Mesendoderm (in vitro differentiated cells): ENCODE measurements around the gene SASH1.

Experiments used
- DNase-seq: peaks from one replicate; pipeline ENCODE4 v3.0.0; 2013
- H2AK5ac ChIP-seq: 2 replicates; pipeline ENCODE4 v1.6.1; 2013; ENCODE audit warnings: low read length, inconsistent platforms
- H2BK120ac ChIP-seq: 2 replicates; pipeline ENCODE4 v1.6.1; 2013; ENCODE audit warnings: low read depth, mild to moderate bottlenecking, low read length, moderate library complexity, mixed read lengths
- H2BK15ac ChIP-seq: replicated peaks from 2 replicates; pipeline ENCODE4 v1.6.1; 2013; ENCODE audit warnings: low read depth, mild to moderate bottlenecking, moderate library complexity
- H2BK5ac ChIP-seq: 2 replicates; pipeline ENCODE4 v1.6.1; 2013; ENCODE audit warnings: low read length, inconsistent platforms
- H3K18ac ChIP-seq: 2 replicates; pipeline ENCODE4 v1.6.1; 2013; ENCODE audit warnings: mild to moderate bottlenecking, low read length, mixed read lengths
- H3K23ac ChIP-seq: one replicate; pipeline ENCODE4 v1.6.1; 2013; ENCODE audit warnings: low read length
- H3K27ac ChIP-seq: 2 replicates; pipeline ENCODE4 v1.5.1; 2013; ENCODE audit warnings: low read depth, mild to moderate bottlenecking, inconsistent platforms, low read length, moderate library complexity
- H3K27me3 ChIP-seq: 2 replicates; pipeline ENCODE4 v1.6.1; 2013; ENCODE audit warnings: low read length, control low read depth, mild to moderate bottlenecking, inconsistent platforms; ENCODE audit not compliant: insufficient read depth, poor library complexity
- H3K36me3 ChIP-seq: 2 replicates; pipeline ENCODE4 v1.6.1; 2013; ENCODE audit warnings: low read length, inconsistent platforms; ENCODE audit not compliant: control insufficient read depth, insufficient read depth
- H3K4ac ChIP-seq: one replicate; pipeline ENCODE4 v1.6.1; 2013; ENCODE audit warnings: low read depth, mild to moderate bottlenecking, low read length, moderate library complexity
- H3K4me1 ChIP-seq: 2 replicates; pipeline ENCODE4 v1.6.1; 2013; ENCODE audit warnings: low read depth, low read length, inconsistent platforms; ENCODE audit not compliant: control insufficient read depth
- H3K4me2 ChIP-seq: 2 replicates; pipeline ENCODE4 v1.6.1; 2013; ENCODE audit warnings: low read length
- H3K4me3 ChIP-seq: 2 replicates; pipeline ENCODE4 v1.5.1; 2013; ENCODE audit warnings: mild to moderate bottlenecking, low read length
- H3K56ac ChIP-seq: one replicate; pipeline ENCODE4 v1.6.1; 2013; ENCODE audit warnings: low read length
- H3K79me1 ChIP-seq: 2 replicates; pipeline ENCODE4 v1.6.1; 2013; ENCODE audit warnings: low read length, inconsistent platforms
- H3K79me2 ChIP-seq: 2 replicates; pipeline ENCODE4 v1.6.1; 2013; ENCODE audit warnings: mild to moderate bottlenecking, low read length; ENCODE audit not compliant: control insufficient read depth, insufficient read depth
- H3K9ac ChIP-seq: 2 replicates; pipeline ENCODE4 v1.6.1; 2013; ENCODE audit warnings: low read length, inconsistent platforms
- H4K5ac ChIP-seq: one replicate; pipeline ENCODE4 v1.6.1; 2013; ENCODE audit warnings: low read length
- H4K8ac ChIP-seq: one replicate; pipeline ENCODE4 v1.6.1; 2013; ENCODE audit warnings: low read depth, mild to moderate bottlenecking, control low read depth, low read length, moderate library complexity
- WGBS: extraction: QIAGEN DNeasy Blood & Tissue Kit; methylation state at CpG from one replicate; pipeline ENCODE4 v1.1.7; 2013; ENCODE audit warnings: low lambda C conversion rate, missing lambda C conversion rate; ENCODE audit not compliant: insufficient coverage; ENCODE audit errors: extremely low coverage; 5-methylcytosine and 5-hydroxymethylcytosine counted together

Gene SASH1

GRCh38 chr6:148431413-148431812, 88.8 kb downstream of the SASH1 start:
- no CpG with 5 or more reads among the region's 6 CpGs for WGBS
- no peaks in the 10 kb centered on the region for H3K4me1 ChIP-seq
- no peak overlapping the region for H3K23ac ChIP-seq
- no peaks in the 10 kb centered on the region for H3K79me1 ChIP-seq
- H2AK5ac ChIP-seq, result no peak overlapping the region
- H3K9ac ChIP-seq, result no peak overlapping the region
- no peak overlapping the region for H2BK120ac ChIP-seq
- no peaks in the 10 kb centered on the region for H3K36me3 ChIP-seq
- no peaks in the 10 kb centered on the region for H3K27me3 ChIP-seq
- H3K18ac ChIP-seq, result no peak overlapping the region
- no peak overlapping the region for H2BK15ac ChIP-seq
- H3K56ac ChIP-seq, result no peak overlapping the region
- no peak overlapping the region for H4K5ac ChIP-seq
- no peak overlapping the region for H3K4ac ChIP-seq
- no peak overlapping the region for H3K4me3 ChIP-seq
- no peak overlapping the region for H3K4me2 ChIP-seq
- no peak overlapping the region for H3K27ac ChIP-seq
- H4K8ac ChIP-seq, result no peak overlapping the region
- no peak overlapping the region for H2BK5ac ChIP-seq
- DNase-seq, result no peak
- no peaks in the 10 kb centered on the region for H3K79me2 ChIP-seq

DNA sequence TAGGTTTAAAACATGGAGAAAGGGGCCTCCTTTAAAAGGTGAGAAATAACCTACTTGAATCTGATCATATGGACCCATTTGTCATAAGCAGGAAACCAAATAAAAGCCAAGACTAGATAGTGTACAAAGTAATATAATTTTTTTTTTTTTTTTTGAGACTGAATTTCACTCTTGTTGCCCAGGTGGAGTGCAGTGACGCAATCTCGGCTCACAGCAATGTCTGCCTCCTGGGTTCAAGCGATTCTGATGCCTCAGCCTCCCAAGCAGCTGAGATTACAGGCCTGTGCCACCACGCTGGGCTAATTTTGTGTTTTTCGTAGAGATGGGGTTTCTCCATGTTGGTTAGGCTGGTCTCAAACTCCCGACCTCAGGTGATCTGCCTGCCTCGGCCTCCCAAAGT, 89.2 kb downstream of the SASH1 start:
- H3K79me1 ChIP-seq, result no peaks in the 10 kb centered on the region
- DNase-seq, result no peak
- H3K9ac ChIP-seq, result no peak overlapping the region
- H3K56ac ChIP-seq, result no peak overlapping the region
- no peak overlapping the region for H3K4ac ChIP-seq
- H3K4me2 ChIP-seq, result no peak overlapping the region
- H3K4me3 ChIP-seq, result no peak overlapping the region
- no peak overlapping the region for H3K18ac ChIP-seq
- no peaks in the 10 kb centered on the region for H3K36me3 ChIP-seq
- no peaks in the 10 kb centered on the region for H3K79me2 ChIP-seq
- H2BK5ac ChIP-seq, result no peak overlapping the region
- H3K4me1 ChIP-seq, result no peaks in the 10 kb centered on the region
- no peak overlapping the region for H4K8ac ChIP-seq
- H2BK15ac ChIP-seq, result no peak overlapping the region
- no peak overlapping the region for H3K27ac ChIP-seq
- H3K23ac ChIP-seq, result no peak overlapping the region
- H3K27me3 ChIP-seq, result no peaks in the 10 kb centered on the region
- no peak overlapping the region for H2BK120ac ChIP-seq
- no CpG with 5 or more reads among the region's 7 CpGs for WGBS
- no peak overlapping the region for H2AK5ac ChIP-seq
- H4K5ac ChIP-seq, result no peak overlapping the region

DNA sequence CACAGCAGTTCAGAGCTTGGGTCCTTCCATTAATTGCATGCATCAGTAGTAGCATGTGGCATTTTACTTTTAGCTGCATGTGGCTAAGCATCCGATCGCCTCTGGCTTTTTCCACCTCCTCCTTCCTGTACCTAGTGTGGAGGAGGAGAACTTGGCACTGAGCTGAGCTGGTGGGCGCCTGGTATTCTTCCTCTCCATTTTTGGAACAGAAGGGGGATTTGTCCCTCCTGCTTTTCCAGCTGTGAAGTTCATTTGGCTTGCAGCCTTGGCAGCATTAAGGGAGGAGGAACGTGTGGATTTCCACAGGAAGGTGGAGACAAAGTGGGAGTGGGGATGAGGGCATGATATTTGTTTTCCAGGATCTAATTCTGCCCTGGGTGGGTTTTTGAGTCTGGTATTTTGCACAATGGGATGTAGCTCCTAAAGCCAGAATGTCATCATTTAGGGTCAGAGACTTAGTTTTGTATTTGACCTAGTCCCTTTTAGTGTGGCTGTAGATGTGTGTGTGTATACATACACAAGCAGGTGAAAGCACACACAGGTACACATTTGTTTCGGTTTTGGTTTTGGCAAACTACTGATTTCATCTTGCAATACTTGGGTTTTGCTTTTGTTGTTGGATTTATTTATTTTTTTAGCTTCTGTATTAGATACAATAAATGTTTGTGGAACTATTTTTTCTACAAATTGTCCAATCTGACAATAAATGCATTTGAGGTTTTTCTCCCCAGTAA, 90.0 kb downstream of the SASH1 start:
- Histone ChIP-seq H2BK5ac (no peak overlapping the region), H3K56ac (no peak overlapping the region), H4K8ac (no peak overlapping the region), H3K4me2 (no peak overlapping the region), H3K27ac (no peak overlapping the region), H3K36me3 (no peaks in the 10 kb centered on the region), H3K79me1 (no peaks in the 10 kb centered on the region), H4K5ac (no peak overlapping the region), H2BK15ac (no peak overlapping the region), H3K4me3 (no peak overlapping the region), H3K23ac (no peak overlapping the region), H3K18ac (no peak overlapping the region), H2BK120ac (no peak overlapping the region), H3K27me3 (no peaks in the 10 kb centered on the region), H3K79me2 (no peaks in the 10 kb centered on the region), H2AK5ac (no peak overlapping the region), H3K4me1 (no peaks in the 10 kb centered on the region), H3K9ac (no peak overlapping the region), H3K4ac (no peak overlapping the region)
- WGBS, result no CpG with 5 or more reads among the region's 5 CpGs
- DNase-seq, result no peak

- Histone ChIP-seq H3K56ac (no peak overlapping the region), H3K23ac (no peak overlapping the region), H3K27ac (no peak overlapping the region), H2BK15ac (no peak overlapping the region), H2BK120ac (no peak overlapping the region), H4K5ac (no peak overlapping the region), H3K27me3 (no peaks in the 10 kb centered on the region), H3K4ac (no peak overlapping the region), H2AK5ac (no peak overlapping the region), H3K4me1 (no peaks in the 10 kb centered on the region), H3K4me3 (no peak overlapping the region), H3K36me3 (no peaks in the 10 kb centered on the region), H4K8ac (no peak overlapping the region), H3K18ac (no peak overlapping the region), H3K4me2 (no peak overlapping the region), H3K9ac (no peak overlapping the region), H2BK5ac (no peak overlapping the region), H3K79me2 (no peaks in the 10 kb centered on the region), H3K79me1 (no peaks in the 10 kb centered on the region)
- no peak for DNase-seq
- no CpG with 5 or more reads among the region's 2 CpGs for WGBS
Measured at GRCh38 chr6:148435386-148435785, 92.7 kb downstream of the SASH1 start.

DNA sequence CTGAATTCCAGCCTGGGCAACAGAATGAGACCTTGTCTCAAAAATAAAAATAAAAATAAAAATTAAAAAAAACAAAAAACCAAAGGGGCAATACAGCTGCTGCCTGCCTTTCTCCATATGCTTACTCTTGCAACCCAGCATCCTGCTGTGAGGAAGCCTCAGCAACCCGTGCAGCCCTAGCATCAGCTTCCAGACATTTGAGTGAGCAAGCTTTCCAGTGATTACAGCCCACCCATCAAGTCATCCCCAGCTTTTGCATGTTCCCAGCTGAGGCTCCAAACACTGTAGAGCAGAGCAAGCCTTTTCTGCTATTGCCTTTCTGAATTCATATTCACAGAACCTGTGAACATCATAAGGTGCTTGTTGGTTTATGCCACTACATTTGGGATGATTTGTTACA, 93.8 kb downstream of the SASH1 start:
- no CpG with 5 or more reads among the region's 1 CpG for WGBS
- Histone ChIP-seq H3K4me2 (no peak overlapping the region), H3K27me3 (no peaks in the 10 kb centered on the region), H3K79me1 (no peaks in the 10 kb centered on the region), H3K23ac (no peak overlapping the region), H3K79me2 (no peaks in the 10 kb centered on the region), H2BK5ac (no peak overlapping the region), H3K4me3 (no peak overlapping the region), H3K36me3 (no peaks in the 10 kb centered on the region), H3K4ac (no peak overlapping the region), H3K4me1 (peaks cover 2% of the 10 kb centered on the region), H3K18ac (no peak overlapping the region), H3K27ac (no peak overlapping the region), H4K5ac (no peak overlapping the region), H3K56ac (no peak overlapping the region), H2BK15ac (no peak overlapping the region), H3K9ac (no peak overlapping the region), H2AK5ac (no peak overlapping the region), H2BK120ac (no peak overlapping the region), H4K8ac (no peak overlapping the region)
- no peak for DNase-seq

DNA sequence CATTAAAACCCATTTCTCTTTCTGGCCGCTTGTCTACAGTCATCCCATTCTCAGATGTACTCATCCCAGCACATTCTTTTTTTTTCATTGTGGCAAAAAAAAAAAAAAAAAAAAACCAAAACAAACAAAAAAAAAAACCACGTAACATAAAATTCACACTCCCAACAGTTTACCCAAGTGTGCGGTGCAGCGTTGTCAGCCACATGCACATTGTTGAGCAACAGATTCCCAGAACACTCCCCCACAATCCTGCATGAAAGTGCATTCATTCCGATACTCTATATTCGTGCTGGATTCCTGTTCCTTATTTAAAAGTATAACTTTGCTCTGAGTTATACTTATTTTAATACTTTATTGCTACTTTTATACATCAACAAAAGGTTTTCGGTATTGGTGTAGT, 96.0 kb downstream of the SASH1 start:
- no peak overlapping the region for H2BK5ac ChIP-seq
- H3K56ac ChIP-seq, result no peak overlapping the region
- no peak overlapping the region for H3K18ac ChIP-seq
- no peaks in the 10 kb centered on the region for H3K79me2 ChIP-seq
- H4K8ac ChIP-seq, result no peak overlapping the region
- no peaks in the 10 kb centered on the region for H3K27me3 ChIP-seq
- no peaks in the 10 kb centered on the region for H3K36me3 ChIP-seq
- no peak overlapping the region for H3K4ac ChIP-seq
- H2BK120ac ChIP-seq, result no peak overlapping the region
- no peak overlapping the region for H3K23ac ChIP-seq
- no peak overlapping the region for H2AK5ac ChIP-seq
- DNase-seq, result no peak
- no peak overlapping the region for H3K4me2 ChIP-seq
- peaks cover 2% of the 10 kb centered on the region for H3K4me1 ChIP-seq
- H3K4me3 ChIP-seq, result no peak overlapping the region
- H3K9ac ChIP-seq, result no peak overlapping the region
- no peak overlapping the region for H3K27ac ChIP-seq
- WGBS, result 100% methylated on average over 1 of the region's 7 CpGs
- H2BK15ac ChIP-seq, result no peak overlapping the region
- H3K79me1 ChIP-seq, result no peaks in the 10 kb centered on the region
- H4K5ac ChIP-seq, result no peak overlapping the region
